Stimulated activated CD8-positive, alpha-beta memory T cell treated with anti-CD3 and anti-CD28 coated beads, Interleukin-7, amount 100 ng/mL, for 48 hours (primary cell): ENCODE results near the gene SERINC3.
A peak's percentile ranks its signal among the peaks of the same experiment; 100 is the strongest.
"Not testable (repeated sequence)": the region's sequence is repeated elsewhere in the genome, so short reads cannot be mapped to it uniquely, and the experiment has no call there.

Source experiments
- DNase-seq, 2 donors: peaks; one replicate each; pipeline ENCODE4 v3.0.0-alpha.2; 2020; ENCODE audit warnings: low read depth in 1 of 2; ENCODE audit errors: extremely low read depth in 1 of 2

Gene SERINC3

GRCh38 chr20:44521484-44522481, at the start of gene SERINC3:
SERINC3 (minus strand) TSS chr20:44522070; CDS start chr20:44521951, 119 bp downstream.
- peak; percentile 92 to 94 for DNase-seq

GRCh38 chr20:44571362-44571988, 49.6 kb upstream of the SERINC3 start:
- DNase-seq: no peak

- no peak for DNase-seq
These were observed 48.5 kb upstream of the SERINC3 start for GRCh38 chr20:44570367-44570766.

DNA sequence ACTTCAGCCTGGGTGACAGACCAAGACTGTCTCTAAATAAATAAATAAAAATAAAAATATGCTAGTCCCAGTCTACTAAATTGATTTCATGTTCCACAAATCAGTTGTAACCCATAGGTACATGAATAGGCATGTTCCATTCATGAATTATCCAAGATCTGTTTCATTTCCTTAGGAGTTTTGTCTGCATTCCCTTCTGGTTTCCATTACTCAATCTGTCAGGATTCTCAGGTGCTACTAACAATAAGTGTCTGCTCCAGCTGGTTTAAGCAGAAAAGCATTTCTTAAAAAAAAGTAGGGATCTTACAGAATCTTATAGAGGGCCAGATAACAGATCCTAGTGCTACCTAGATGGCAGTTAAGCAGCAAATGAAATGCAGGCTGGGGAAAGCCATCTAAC, 44.9 kb upstream of the SERINC3 start:
- no peak for DNase-seq

DNA sequence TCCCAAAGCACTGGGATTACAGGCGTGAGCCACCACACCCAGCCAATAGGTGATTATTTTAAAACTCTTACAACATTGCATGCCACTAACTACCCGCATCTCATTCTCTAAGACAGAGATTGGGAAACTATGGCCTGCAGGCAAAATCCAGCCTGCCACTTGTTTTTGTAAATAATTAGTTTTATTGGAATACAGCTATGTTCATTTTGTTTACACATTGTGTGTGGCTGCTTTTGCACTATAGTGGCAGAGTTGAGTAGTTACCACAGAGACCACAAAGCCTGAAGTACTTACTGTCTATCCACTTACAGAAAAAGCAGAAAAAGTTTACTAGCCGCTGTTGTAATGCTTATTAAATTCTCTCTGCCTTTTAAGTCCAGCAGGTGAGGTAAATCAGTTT, 44.1 kb upstream of the SERINC3 start:
- no peak for DNase-seq

- no peak for DNase-seq
These were observed 40.0 kb upstream of the SERINC3 start for GRCh38 chr20:44561876-44562275.

GRCh38 chr20:44560818-44561217, 38.9 kb upstream of the SERINC3 start:
- DNase-seq: not testable (repeated sequence)

DNA sequence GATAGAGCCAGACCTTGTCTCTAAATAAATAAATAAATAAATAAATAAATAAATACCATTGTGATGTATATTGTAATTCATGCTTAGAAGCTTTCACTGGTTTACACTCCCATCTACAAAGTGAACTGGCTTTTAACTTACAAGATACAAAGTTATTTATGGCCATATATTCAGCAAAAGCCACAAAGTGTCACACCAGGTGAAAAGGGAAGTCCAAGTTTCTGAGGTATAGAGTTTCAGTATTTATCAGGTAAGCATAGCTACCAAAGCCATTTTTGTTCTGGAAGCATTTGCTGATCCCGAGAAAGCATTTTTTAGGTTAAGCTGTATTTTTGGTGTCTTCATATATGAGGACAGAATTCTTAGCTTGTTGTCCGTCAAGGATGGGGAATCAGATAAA, 38.4 kb upstream of the SERINC3 start:
- DNase-seq: no peak

DNA sequence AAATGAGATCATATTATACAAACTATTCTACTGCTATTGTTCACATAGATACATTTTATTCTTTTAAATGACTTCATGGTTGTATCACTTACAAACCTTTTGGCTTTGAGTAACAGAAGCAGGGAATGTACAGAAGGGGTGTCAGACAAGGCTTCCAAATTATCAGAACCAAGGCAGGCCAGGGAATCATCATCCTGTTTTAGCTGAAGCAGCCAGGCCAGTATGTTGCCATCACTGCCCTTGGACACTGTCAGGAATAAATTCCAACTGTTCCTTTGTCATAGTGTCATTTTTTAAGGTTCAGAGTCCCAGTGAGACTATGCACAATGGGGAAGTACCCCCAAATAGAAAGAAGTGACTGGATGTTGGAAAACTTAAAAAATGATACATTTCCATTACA, 37.4 kb upstream of the SERINC3 start:
- no peak for DNase-seq

GRCh38 chr20:44552950-44553908, 31.4 kb upstream of the SERINC3 start:
- DNase-seq: no peak

DNA sequence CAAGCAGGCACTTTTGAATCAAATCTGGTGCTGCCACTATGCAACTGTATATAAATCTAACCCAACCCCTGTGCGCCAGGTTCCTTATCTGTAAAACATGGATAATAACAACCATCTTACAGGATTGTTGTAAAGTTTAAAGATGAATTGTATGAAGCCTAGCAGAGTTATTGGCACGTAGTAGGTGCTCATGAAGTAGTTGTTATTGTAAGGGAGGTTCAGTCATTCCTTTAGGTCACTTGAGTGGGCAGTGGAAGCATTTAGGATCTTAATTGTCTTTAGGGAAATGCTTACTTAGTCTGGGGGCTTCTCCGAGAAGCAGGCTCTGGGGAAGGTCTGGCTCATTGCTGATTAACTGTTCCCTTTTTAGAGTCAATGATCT, 30.7 kb upstream of the SERINC3 start:
- no peak for DNase-seq

DNA sequence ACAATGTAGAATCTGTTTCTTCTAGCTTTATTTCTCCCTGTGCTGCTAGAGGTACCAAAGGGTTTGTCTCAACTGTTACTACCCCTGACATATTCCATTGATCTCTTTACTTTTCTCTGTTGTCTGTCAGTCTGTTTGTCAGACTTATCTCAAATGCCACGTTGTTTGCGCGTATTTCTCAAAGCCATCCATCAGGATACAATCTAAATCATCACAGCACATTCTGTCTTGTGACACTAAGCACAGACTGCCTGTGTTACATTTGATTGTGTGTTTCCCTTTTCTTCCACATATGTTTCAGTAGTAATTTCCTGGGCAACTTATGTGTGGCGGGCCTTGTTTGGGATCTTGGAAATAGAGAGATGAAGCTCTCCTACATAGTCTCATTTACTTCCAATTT, 30.2 kb upstream of the SERINC3 start:
- no peak for DNase-seq

DNA sequence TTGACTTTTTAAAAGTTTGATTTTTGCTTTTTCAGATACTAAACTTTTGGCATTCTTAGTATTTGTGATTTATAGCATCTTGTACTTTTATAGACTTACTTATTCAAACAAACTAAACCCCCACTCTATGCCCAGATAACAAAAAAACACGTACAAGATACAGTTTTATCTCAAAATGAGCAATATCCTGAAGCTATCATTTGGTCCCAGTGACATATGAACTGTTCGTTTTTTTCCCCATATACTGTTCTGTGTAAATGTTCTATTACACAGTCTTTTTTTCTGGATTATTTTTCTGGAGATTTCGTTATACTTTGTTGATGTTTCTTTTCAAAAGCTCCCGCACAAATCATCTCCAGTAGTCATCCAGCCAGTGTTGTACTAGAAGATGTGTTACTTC, 27.3 kb upstream of the SERINC3 start:
- DNase-seq: no peak

DNA sequence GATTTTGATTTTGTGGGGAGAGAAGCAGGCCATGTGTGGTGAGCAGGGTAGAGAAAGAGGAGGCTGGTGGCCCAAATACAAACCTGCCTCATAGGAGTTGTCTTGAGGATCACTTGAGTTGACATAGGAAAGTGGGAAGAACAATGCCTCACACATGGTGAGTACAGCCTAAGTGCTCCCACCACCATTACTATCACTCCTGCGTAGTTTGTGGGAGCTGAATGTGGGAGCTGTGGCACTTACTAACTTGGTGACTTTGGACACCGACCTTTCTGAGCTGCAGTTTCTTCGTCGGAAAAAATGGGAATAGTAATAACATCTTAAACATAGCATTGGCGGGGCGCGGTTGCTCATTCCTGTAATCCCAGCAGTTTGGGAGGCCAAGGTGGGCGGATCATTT, 25.5 kb upstream of the SERINC3 start:
- DNase-seq: no peak

- DNase-seq: no peak
These were observed 22.4 kb upstream of the SERINC3 start for GRCh38 chr20:44544263-44544662.

- no peak for DNase-seq
These were observed 21.5 kb upstream of the SERINC3 start for GRCh38 chr20:44543358-44543757.

DNA sequence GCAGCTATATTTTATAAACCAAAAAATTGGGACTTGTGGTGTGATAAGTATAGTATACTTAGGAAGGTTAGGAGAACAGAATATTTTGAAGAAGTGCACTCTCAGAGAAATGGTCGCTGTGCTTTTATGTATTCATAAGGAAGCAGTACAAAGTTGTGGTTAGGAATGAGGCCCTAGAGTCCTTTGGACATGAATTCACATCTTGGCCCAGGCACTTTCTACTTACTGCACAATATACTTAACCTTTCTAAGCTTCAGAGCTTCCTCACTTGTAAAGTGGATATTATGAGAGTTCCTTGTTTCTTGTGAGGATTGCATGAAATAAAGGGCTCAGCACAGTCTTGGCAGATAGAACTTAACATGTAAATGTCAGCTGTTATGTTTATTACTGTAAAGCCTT, 21.0 kb upstream of the SERINC3 start:
- no peak for DNase-seq

DNA sequence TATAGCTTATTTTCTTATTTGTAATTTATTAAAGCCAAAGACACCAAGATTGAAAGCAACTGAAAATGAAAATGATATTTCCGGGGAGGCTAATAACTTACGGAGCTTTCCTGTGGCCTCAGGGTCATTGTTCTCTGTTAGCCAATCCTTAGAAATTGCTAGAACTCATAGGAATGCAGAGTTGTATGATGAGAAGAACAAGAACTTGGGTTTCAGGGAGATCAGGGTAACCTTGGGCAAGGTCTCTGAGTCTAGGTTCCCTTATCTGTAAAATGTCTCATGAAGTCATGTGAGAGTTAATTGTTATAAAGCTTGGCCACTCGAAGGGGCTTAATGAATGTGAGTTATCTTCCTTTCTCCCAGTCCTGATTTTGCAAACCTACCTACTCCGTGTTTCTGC, 20.1 kb upstream of the SERINC3 start:
- no peak for DNase-seq

DNA sequence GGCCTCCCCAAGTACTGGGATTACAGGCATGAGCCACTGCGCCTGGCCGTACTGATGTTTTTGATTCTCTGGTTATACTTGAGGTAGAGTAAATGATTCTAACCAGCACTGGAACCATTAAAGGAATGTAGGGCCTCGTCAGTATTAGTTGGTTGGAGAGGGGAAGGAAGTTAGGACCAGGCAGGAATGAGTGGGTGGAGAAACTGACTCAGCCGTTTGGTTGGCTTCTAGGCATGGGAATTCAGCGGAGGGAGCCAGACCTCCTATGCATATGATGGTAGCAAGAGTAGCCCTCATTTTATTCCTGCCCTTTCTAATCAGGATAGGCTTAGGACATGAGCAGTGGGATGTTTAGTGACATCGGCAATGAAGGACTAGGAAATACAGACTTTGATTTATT, 19.0 kb upstream of the SERINC3 start:
- no peak for DNase-seq

- no peak for DNase-seq
These were observed 16.1 kb upstream of the SERINC3 start for GRCh38 chr20:44537993-44538392.

GRCh38 chr20:44536175-44536574, 14.3 kb upstream of the SERINC3 start:
- DNase-seq: no peak
